Skeletal muscle cell (primary cell): ENCODE results near the gene BANP.
"Not testable (repeated sequence)": the region's sequence is repeated elsewhere in the genome, so short reads cannot be mapped to it uniquely, and the experiment has no call there.

Experiments used
- DNase-seq: peaks from one replicate; pipeline ENCODE4 v3.0.0-alpha.2; 2010; ENCODE audit warnings: low read depth
- H3K4me3 ChIP-seq: 2 replicates; pipeline ENCODE4 v1.5.1; 2011; ENCODE audit warnings: low read depth, mild to moderate bottlenecking, control low read depth, low read length, moderate library complexity

The BANP gene

DNA sequence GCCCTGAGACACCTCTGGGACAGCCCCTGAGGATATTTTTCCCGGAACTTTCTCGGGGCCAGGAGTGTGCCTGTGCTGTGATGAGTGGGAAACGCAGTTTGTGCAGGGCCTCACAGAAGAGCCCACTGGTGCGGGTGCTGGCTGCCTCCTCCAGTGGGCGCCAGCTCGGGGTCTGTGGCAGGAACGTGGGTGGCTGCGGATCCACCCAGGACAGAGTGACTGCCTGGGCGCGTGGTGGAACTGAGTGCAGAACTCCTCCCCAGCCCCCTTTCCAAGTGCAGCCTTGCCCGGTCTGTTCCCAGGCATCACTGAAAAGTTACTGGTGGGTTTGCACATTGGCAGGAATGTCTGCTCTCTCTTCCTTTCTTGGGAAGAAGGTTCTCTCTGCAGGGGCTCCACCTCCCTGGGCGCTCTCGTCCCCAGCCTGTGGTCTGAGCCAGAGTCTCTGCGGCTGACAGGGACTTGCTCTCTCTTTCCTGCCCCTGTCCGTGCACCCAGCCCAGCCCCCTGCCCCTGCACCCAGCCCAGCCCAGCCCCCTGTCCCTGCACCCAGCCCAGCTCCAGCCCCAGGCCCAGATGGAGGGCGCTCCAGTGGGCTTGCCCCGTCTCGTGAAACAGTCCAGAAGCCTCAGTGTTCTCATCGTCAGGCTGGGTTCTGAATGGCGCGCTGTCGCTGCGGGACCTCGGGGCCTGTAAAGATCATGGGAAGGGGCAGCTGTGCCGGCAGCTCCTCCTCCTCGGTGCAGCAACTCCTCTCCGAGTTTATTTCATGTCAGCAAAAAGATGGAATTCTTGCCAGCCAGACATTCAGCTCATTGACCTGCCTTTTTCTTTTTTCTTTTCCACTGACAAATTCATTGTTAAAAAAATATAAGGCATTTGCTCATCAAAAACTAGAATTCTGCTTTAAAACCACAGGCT is 117.5 kb downstream of the BANP start:
- no peak for DNase-seq
- no peak overlapping the region for H3K4me3 ChIP-seq

DNA sequence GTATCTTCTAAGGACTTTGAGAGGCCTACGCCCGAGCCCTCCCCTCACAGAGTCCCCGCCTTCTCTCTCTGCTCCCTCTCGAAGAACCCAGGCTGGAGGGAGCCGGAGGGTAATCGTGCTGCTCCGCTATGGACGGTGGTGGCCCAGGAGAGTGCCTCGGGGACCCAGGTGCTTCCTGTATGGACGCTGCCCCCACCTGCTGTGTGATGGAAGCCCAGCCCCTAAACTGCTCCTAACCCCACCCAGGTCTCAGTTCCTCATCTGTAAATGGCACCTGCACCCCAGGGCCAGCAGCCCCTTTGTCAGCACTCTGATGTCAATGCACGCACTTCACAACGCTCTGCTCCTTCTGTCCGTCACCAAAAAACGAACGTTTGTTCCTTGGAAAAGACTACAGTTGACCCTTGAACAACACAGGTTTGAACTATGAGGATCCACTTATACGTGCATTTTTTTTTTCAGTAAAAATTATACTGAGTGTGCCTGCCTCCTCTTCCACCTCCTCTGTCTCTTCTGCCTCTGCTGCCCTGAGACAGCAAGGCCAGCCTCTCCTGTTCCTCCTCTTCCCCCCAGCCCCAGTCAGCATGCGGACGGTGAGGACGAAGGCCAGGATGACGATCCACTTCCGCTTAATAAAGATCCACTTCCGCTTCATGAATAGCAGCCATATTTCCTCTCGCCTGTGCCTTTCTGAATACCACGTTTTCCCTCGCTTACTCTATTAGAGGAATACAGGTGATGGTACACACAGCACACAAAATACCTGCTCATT is 118.3 kb downstream of the BANP start:
- H3K4me3 ChIP-seq: no peak overlapping the region
- DNase-seq: no peak

DNA sequence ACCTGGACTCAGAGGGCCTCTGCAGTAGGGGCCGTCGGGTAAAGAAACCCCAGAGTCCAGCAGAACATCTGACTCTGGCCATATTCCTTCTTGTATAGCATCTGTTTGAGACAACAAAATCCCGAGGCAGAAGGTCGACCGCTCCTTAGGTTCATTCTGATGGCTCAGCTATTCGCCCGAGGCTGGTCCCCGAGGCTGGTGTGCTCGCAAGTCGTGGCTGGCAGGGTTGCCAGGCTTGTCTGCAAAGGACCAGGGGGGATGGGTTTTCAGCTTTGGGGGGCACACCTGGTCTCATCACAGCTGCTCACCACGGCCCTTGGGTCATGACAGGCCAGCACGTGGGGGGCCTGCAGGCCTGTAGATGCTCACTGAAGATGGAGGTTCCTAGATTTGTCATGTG is 119.1 kb downstream of the BANP start:
- DNase-seq: no peak
- no peak overlapping the region for H3K4me3 ChIP-seq

GRCh38 chr16:88070989-88071625 is 119.9 kb downstream of the BANP start:
- H3K4me3 ChIP-seq: no peak overlapping the region
- DNase-seq: no peak

DNA sequence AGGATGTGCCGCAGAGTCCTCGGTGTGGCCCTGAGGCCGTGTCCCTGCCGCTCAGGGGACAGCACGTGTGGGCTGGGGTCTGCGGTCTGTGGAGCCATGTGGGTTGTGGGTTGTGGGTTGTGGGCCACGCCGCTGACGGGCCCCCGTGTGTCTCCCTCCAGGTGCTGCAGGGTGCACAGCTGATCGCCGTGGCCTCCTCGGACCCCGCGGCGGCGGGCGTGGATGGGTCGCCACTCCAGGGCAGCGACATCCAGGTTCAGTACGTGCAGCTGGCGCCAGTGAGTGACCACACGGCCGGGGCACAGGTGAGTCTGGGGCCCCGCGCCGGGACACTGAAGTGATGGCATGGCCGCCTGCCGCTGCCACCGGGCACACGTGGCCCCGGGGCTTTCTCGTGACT is 120.7 kb downstream of the BANP start:
- no peak overlapping the region for H3K4me3 ChIP-seq
- no peak for DNase-seq

DNA sequence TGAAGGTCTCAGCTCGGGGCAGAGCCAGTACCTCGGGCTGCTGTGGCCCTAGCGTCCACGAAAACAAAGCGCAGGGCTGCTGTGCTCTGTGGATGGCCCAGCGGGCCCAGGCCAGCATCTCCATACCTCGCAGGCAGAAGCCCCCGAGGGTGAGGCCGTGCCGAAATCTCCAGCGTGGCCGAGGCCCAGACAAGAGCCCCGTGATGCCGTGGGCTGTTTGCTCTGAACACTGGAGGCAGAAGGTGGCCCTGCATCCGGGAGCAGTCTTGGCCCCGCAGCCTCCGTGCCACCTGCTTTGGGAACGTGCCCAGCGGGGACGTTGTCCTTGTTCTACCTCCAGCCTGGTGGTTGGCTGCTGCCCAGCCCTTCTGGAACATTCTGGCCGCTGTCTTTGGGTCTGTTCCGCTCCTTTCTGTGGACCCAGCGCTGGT is 121.4 kb downstream of the BANP start:
- H3K4me3 ChIP-seq: no peak overlapping the region
- no peak for DNase-seq

GRCh38 chr16:88073201-88073721 is 122.0 kb downstream of the BANP start:
- H3K4me3 ChIP-seq: no peak overlapping the region
- no peak for DNase-seq

- no peak overlapping the region for H3K4me3 ChIP-seq
- DNase-seq: no peak
Measured at GRCh38 chr16:88074041-88074440, 122.8 kb downstream of the BANP start.

- DNase-seq: no peak
- H3K4me3 ChIP-seq: no peak overlapping the region
Measured at GRCh38 chr16:88076211-88076931, 125.1 kb downstream of the BANP start.

DNA sequence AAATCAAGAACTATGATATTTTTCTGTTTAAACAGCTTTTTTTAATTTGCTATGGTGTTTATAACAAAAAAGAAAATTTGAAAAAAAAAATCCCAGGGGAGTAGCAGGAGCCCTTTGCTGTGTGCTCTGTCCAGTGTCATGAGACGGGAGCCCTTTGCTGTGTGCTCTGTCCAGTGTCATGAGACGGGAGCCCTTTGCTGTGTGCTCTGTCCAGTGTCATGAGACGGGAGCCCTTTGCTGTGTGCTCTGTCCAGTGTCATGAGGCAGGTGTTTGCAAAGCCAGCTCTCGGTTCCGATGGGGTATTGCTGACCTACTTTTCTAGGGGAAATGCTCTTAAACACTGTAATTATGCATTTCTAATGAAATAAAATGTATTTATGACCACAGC is 125.7 kb downstream of the BANP start:
- not testable (repeated sequence) for H3K4me3 ChIP-seq, DNase-seq

- H3K4me3 ChIP-seq: no peak overlapping the region
- no peak for DNase-seq
Measured at GRCh38 chr16:88077328-88078108, 126.3 kb downstream of the BANP start.

GRCh38 chr16:88078111-88078775 is 127.0 kb downstream of the BANP start:
- DNase-seq: no peak
- H3K4me3 ChIP-seq: no peak overlapping the region

DNA sequence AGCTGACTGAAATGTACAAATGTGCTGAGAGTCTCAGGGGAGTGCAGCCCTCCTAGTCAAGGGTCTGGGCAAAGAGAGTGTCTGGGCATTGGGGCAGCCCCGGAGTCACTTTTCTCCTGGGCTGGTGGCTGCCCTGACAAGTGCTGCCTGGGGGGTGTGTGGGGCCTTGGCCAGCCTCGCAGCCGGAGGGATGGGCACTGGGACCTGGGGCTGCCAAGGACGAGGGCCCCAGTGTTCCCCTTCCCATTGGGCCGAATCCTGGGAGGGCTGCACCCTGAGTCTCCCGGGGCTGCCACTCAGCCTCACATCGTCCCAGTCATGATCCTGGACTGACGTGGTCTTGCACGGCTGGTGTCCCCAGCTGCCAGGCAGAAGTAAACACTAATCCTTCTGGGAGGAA is 132.3 kb downstream of the BANP start:
- no peak overlapping the region for H3K4me3 ChIP-seq
- DNase-seq: no peak

- H3K4me3 ChIP-seq: no peak overlapping the region
- no peak for DNase-seq
Measured at GRCh38 chr16:88084881-88085280, 133.6 kb downstream of the BANP start.

DNA sequence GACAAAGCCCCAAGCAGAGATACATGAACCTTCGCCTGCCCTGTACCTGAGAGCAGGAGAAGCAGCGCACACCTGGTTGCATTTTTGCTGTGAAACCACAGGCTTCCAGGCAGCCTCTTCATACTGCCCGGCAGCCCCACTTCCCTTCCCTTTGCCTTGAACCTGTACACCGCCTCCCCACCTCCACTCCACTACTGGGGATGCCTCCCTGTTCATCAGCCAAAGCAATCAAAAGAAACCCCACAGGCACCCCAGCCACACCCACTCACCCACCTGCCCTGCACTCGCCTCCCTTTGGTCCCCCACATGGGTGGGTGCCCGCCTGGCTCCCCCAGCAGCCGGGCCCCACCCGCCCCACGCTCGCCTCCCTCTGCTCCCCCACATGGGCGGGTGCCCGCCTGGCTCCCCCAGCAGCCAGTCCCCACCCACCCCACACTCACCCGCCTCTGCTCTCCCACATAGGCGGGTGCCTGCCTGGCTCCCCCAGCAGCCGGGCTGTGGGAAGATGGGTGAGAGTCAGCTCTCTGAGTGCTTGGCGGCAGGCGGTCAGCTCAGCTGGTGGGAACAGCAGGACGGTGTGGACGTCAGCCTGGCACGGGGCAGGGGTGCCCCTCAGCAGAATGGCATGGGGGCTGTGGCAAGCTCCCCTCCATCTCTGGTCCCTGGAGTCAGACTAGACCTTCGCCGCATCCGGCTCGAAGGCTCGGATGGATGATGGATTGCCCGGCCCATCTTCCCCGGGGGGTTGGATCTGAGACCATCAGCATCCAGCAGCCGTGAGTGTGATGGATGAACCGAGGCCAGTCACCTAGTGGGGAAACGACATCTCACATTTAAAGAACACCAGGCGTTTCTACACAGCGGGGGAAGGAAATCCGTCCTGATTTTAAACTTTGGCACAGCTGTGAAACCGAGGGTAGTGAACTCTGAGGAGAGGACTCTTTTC is 135.6 kb downstream of the BANP start:
- no peak overlapping the region for H3K4me3 ChIP-seq
- DNase-seq: no peak

GRCh38 chr16:88087517-88087877 is 136.3 kb downstream of the BANP start:
- DNase-seq: no peak
- no peak overlapping the region for H3K4me3 ChIP-seq

DNA sequence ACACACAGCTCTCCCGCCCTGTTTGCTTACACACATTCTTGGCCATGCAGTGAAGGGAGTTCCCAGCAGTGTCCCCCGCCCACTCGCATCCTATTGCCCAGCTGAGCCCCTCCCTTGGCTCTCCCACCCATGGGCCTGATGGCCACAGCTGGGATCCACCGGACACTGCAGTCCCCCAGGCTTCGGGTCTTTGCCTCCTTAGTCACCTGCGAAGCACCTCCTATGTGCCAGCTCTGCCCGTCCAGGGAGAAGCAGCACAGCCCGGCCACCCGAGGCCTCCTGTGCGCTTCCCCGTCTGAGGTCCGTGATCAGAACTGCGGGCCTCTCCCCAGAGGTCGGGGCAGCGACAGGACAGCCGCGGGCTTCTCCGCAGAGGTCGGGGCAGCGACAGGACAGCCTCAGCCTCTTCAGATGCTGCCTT is 136.9 kb downstream of the BANP start:
- DNase-seq: no peak
- H3K4me3 ChIP-seq: no peak overlapping the region
